COR-L47 (cell line): ENCODE results near the gene OR2W3.

Experiments used
- DNase-seq: peaks from one replicate; lab custom pipeline; 2025; lab: John Stamatoyannopoulos, UW

OR2W3 gene

GRCh38 chr1:247895163-247895637 is at the start of gene OR2W3:
TSS of gene OR2W3 (plus strand) at chr1:247895587. CDS start at chr1:247895587, 0 bp downstream.
- no peak for DNase-seq

GRCh38 chr1:247845693-247846017 is 49.7 kb upstream of the OR2W3 start:
- no peak for DNase-seq

- no peak for DNase-seq
Observed at GRCh38 chr1:247848346-247848745, 47.0 kb upstream of the OR2W3 start.

- DNase-seq: no peak
Observed at GRCh38 chr1:247849616-247850015, 45.8 kb upstream of the OR2W3 start.

- no peak for DNase-seq
Observed at GRCh38 chr1:247854899-247855545, 40.4 kb upstream of the OR2W3 start.

GRCh38 chr1:247855911-247856310 is 39.5 kb upstream of the OR2W3 start:
- no peak for DNase-seq

GRCh38 chr1:247857069-247857984 is 38.1 kb upstream of the OR2W3 start, which contains the start of gene TRIM58:
TSS of gene TRIM58 (plus strand) at chr1:247857187. CDS start at chr1:247857247, 60 bp downstream.
- no peak for DNase-seq

- no peak for DNase-seq
Observed at GRCh38 chr1:247857985-247858619, 37.3 kb upstream of the OR2W3 start.

GRCh38 chr1:247862756-247863155 is 32.6 kb upstream of the OR2W3 start:
- no peak for DNase-seq

- DNase-seq: no peak
Observed at GRCh38 chr1:247864644-247865043, 30.7 kb upstream of the OR2W3 start.

GRCh38 chr1:247865416-247865815 is 30.0 kb upstream of the OR2W3 start:
- DNase-seq: no peak

- no peak for DNase-seq
Observed at GRCh38 chr1:247883346-247883745, 12.0 kb upstream of the OR2W3 start.

GRCh38 chr1:247884797-247885413 is 10.5 kb upstream of the OR2W3 start:
- DNase-seq: no peak

- no peak for DNase-seq
Observed at GRCh38 chr1:247895976-247896375, 589 bp downstream of the OR2W3 start.

GRCh38 chr1:247904122-247904521 is 8.7 kb downstream of the OR2W3 start:
- DNase-seq: no peak

GRCh38 chr1:247905181-247905580 is 9.8 kb downstream of the OR2W3 start:
- no peak for DNase-seq

GRCh38 chr1:247905910-247906503 is 10.6 kb downstream of the OR2W3 start:
- DNase-seq: no peak

GRCh38 chr1:247906504-247907047 is 11.2 kb downstream of the OR2W3 start:
- no peak for DNase-seq

- DNase-seq: no peak
Observed at GRCh38 chr1:247908766-247909165, 13.4 kb downstream of the OR2W3 start.

- DNase-seq: no peak
Observed at GRCh38 chr1:247913786-247914185, 18.4 kb downstream of the OR2W3 start.

- no peak for DNase-seq
Observed at GRCh38 chr1:247914941-247915662, 19.7 kb downstream of the OR2W3 start.
